ENCODE measurements around the gene ECSCR. TPM values are rescaled to one million over a fixed set of nuclear protein-coding genes. Genes with fewer than 3 reads are reported as not detected.

The ECSCR gene
- total and polyA plus RNA-seq, 2 of the 8 experiments (the other 6 are each of a cell fraction or from before 2014, with no cell fraction given), result 2.7 to 7.2 TPM

- no peaks in the 10 kb centered on the region for H3K79me1 ChIP-seq (ENCODE audit: low read depth, low read length)
- CTCF ChIA-PET (ENCODE audit: partially characterized antibody), result interaction anchor here (0.6 to 1.6 kb wide), 6 partner anchors 15 to 78 kb away, joined by 3 to 8 read pairs (median 4); no protein-coding TSS in a partner anchor
- H3K36me3 ChIP-seq (ENCODE audit: control insufficient read depth in 2 of 4, insufficient read depth in 4 of 4, low read length in 3 of 4), result no peaks in the 10 kb centered on the region
- no peaks in the 10 kb centered on the region for H3K9me3 ChIP-seq (ENCODE audit: insufficient read depth in 2 of 2, low read depth in 1 of 2, low read length in 1 of 2)
- TF ChIP-seq EP300 (IDR thresholded peaks at IDR 0.05; ENCODE audit: borderline replicate concordance in 1 of 2, low read depth in 2 of 2, low read length in 2 of 2), result no peak
- TF ChIP-seq SP1 (IDR thresholded peaks at IDR 0.05; ENCODE audit: low read depth, low read length), result peak; percentile 79
- TF ChIP-seq YY1 (IDR thresholded peaks at IDR 0.05; ENCODE audit: low read depth, low read length), result no peak
- no peak for TF ChIP-seq RBBP5 (IDR thresholded peaks at IDR 0.05; ENCODE audit: borderline replicate concordance, low read depth, low read length)
- peak; percentile 57 for TF ChIP-seq E2F6 (IDR thresholded peaks at IDR 0.05)
- TF ChIP-seq CHD1 (IDR thresholded peaks at IDR 0.05; ENCODE audit: low read depth, low read length), result no peak
- no peak for TF ChIP-seq EGR1 (IDR thresholded peaks at IDR 0.05; ENCODE audit: borderline replicate concordance, low read depth, low read length)
- no peak for TF ChIP-seq JUND (IDR thresholded peaks at IDR 0.05; ENCODE audit: low read length)
- TF ChIP-seq HDAC2 (IDR thresholded peaks at IDR 0.05; ENCODE audit: borderline replicate concordance in 1 of 2, low read depth in 2 of 2, low read length in 2 of 2), result no peak
- TF ChIP-seq CBX8 (IDR thresholded peaks at IDR 0.05; ENCODE audit: borderline replicate concordance, low read depth, low read length), result no peak
- TF ChIP-seq FOSL1 (IDR thresholded peaks at IDR 0.05; ENCODE audit: insufficient read depth, low read depth, low read length), result no peak
- peak; percentile 79 for TF ChIP-seq MAX (IDR thresholded peaks at IDR 0.05)
- H3K23ac ChIP-seq (ENCODE audit: insufficient read length), result no peak overlapping the region
- H3K18ac ChIP-seq (ENCODE audit: extremely low read depth, low read length), result peak overlapping the region; percentile 89
- H2BK20ac ChIP-seq (ENCODE audit: low read length), result 0 out of 2 replicates have a peak overlapping the region, but pooled peaks have one; percentile 77
- no peak overlapping the region for H2AK5ac ChIP-seq (ENCODE audit: low read depth, low read length)
- H4K20me1 ChIP-seq (replicated peaks in 1 of 2; ENCODE audit: control insufficient read depth in 1 of 2, insufficient read depth in 2 of 2, low read length in 2 of 2), result no peaks in the 10 kb centered on the region
- H3K9ac ChIP-seq (replicated peaks in 1 of 4; ENCODE audit: extremely low read depth in 1 of 4, low read depth in 3 of 4, low read length in 3 of 4), result no peak overlapping the region
- no peaks in the 10 kb centered on the region; the same call in 1 of the 2 replicates for H3K23me2 ChIP-seq (ENCODE audit: low read depth, low read length)
- peak overlapping the region; percentile 71 for H4K5ac ChIP-seq (ENCODE audit: insufficient read length, low read depth, low read length)
- no peak overlapping the region for H3K27ac ChIP-seq (ENCODE audit: low read depth, low read length)
- no peak overlapping the region for H3K4ac ChIP-seq (replicated peaks; ENCODE audit: insufficient read length, low read depth, low read length)
- peaks cover 0 to 8% (median 5%) of the 10 kb centered on the region in 4 experiments; a peak in 4 of 7 replicates for H3K4me1 ChIP-seq (replicated peaks in 1 of 4; ENCODE audit: control insufficient read depth in 3 of 4, insufficient read depth in 4 of 4, low read length in 3 of 4)
- peak overlapping the region; percentile 12 for H4K91ac ChIP-seq (replicated peaks; ENCODE audit: insufficient read length, low read length)
- no peaks in the 10 kb centered on the region for H3K27me3 ChIP-seq (replicated peaks in 1 of 4; ENCODE audit: control insufficient read depth in 3 of 4, extremely low read depth in 1 of 4, insufficient read depth in 3 of 4, low read length in 3 of 4)
- H3K14ac ChIP-seq (ENCODE audit: insufficient read length), result no peak overlapping the region
- peak overlapping the region; percentile 92 for H2BK15ac ChIP-seq (ENCODE audit: low read length)
- FAIRE-seq (no peak), DNase-seq (ENCODE audit: low read depth in 1 of 2, low spot score in 2 of 2) (peak in 1 of 2 experiments; percentile 62)
- H4K8ac ChIP-seq (ENCODE audit: extremely low read depth, insufficient read depth, low read length), result peak overlapping the region; percentile 80; the same call in 1 of the 2 replicates
- peak overlapping the region in 1 of 2 experiments; percentile 29; a peak in 1 of 4 replicates for H3K4me2 ChIP-seq (ENCODE audit: insufficient read depth in 1 of 2, low read depth in 2 of 2, low read length in 2 of 2)
- H2BK12ac ChIP-seq (ENCODE audit: low read depth, low read length), result peak overlapping the region; percentile 56; the same call in 1 of the 2 replicates
- H3K79me2 ChIP-seq (ENCODE audit: control insufficient read depth in 1 of 2, insufficient read depth in 2 of 2, low read length in 2 of 2), result no peaks in the 10 kb centered on the region
- no peak overlapping the region for H2BK120ac ChIP-seq (replicated peaks; ENCODE audit: low read depth, low read length)
- H2BK5ac ChIP-seq (ENCODE audit: low read depth, low read length), result no peak overlapping the region
- POLR2A ChIA-PET (ENCODE audit: partially characterized antibody), result interaction anchor here (0.7 to 1.3 kb wide), 4 partner anchors 10 to 78 kb away, joined by 3 to 6 read pairs (median 3); no protein-coding TSS in a partner anchor
- no peak overlapping the region for H3K56ac ChIP-seq (replicated peaks; ENCODE audit: insufficient read length, low read depth, low read length)
- H2AFZ ChIP-seq (ENCODE audit: low read length), result peak overlapping the region; percentile 97
- H3K4me3 ChIP-seq (ENCODE audit: extremely low read depth in 1 of 4, insufficient read depth in 2 of 4, low read depth in 3 of 4, low read length in 4 of 4), result no peak overlapping the region
- WGBS, 2 experiments (ENCODE audit: extremely low coverage in 1 of 2, insufficient coverage in 1 of 2, insufficient read length in 1 of 2, insufficient replicate concordance in 2 of 2, low coverage in 1 of 2, low lambda C conversion rate in 2 of 2, missing lambda C conversion rate in 1 of 2), result 55% methylated on average over 6 of the region's 7 CpGs; no CpG with 5 or more reads in 1 of the 2 experiments
These were observed 23.7 kb upstream of the ECSCR start for GRCh38 chr5:139486201-139486600.
